HG03575 (cell line): Measurements from ENCODE around the gene PRADC1.
"Not testable (repeated sequence)": the region's sequence is repeated elsewhere in the genome, so short reads cannot be mapped to it uniquely, and the experiment has no call there.

Source experiments
- ATAC-seq: cut with Tn5 transposase; IDR thresholded peaks from one replicate; pipeline ENCODE4 v1.9.1; 2021; ENCODE audit not compliant: unreplicated experiment, insufficient number of reproducible peaks, low FRiP score; ENCODE audit errors: extremely low read depth

PRADC1 gene

GRCh38 chr2:73233154-73233931 lies at the start of gene PRADC1:
Gene PRADC1 (minus strand): TSS chr2:73233239. CDS start chr2:73233160, 79 bp downstream.
- ATAC-seq, result peak; percentile 92

GRCh38 chr2:73281244-73281643 lies 48.2 kb upstream of the PRADC1 start:
- ATAC-seq, result no peak

- no peak for ATAC-seq
Measured at GRCh38 chr2:73279852-73280251, 46.8 kb upstream of the PRADC1 start.

GRCh38 chr2:73272270-73272669 lies 39.2 kb upstream of the PRADC1 start:
- no peak for ATAC-seq

- no peak for ATAC-seq
Measured at GRCh38 chr2:73269686-73270465, 36.8 kb upstream of the PRADC1 start.

GRCh38 chr2:73268830-73269685 lies 36.0 kb upstream of the PRADC1 start:
- no peak for ATAC-seq

- ATAC-seq, result no peak
Measured at GRCh38 chr2:73268366-73268829, 35.4 kb upstream of the PRADC1 start.

- no peak for ATAC-seq
Measured at GRCh38 chr2:73267008-73267407, 34.0 kb upstream of the PRADC1 start.

GRCh38 chr2:73266061-73266901 lies 33.2 kb upstream of the PRADC1 start:
- ATAC-seq, result no peak

- no peak for ATAC-seq
Measured at GRCh38 chr2:73265298-73266060, 32.4 kb upstream of the PRADC1 start.

GRCh38 chr2:73264783-73265182 lies 31.7 kb upstream of the PRADC1 start:
- ATAC-seq, result no peak

GRCh38 chr2:73264332-73264606 lies 31.2 kb upstream of the PRADC1 start:
- ATAC-seq, result no peak

- ATAC-seq, result no peak
Measured at GRCh38 chr2:73263540-73264331, 30.7 kb upstream of the PRADC1 start.

- not testable (repeated sequence) for ATAC-seq
Measured at GRCh38 chr2:73262691-73263429, 29.8 kb upstream of the PRADC1 start.

GRCh38 chr2:73262108-73262651 lies 29.1 kb upstream of the PRADC1 start:
- ATAC-seq, result no peak

GRCh38 chr2:73260338-73260984 lies 27.4 kb upstream of the PRADC1 start:
- no peak for ATAC-seq
